NCI-H1694 (cell line): ENCODE data around the gene RASEF.
"Not testable (repeated sequence)": the region's sequence is repeated elsewhere in the genome, so short reads cannot be mapped to it uniquely, and the experiment has no call there.

Experiments used
- DNase-seq: peaks from one replicate; lab custom pipeline; 2025; lab: John Stamatoyannopoulos, UW

The RASEF gene

DNA sequence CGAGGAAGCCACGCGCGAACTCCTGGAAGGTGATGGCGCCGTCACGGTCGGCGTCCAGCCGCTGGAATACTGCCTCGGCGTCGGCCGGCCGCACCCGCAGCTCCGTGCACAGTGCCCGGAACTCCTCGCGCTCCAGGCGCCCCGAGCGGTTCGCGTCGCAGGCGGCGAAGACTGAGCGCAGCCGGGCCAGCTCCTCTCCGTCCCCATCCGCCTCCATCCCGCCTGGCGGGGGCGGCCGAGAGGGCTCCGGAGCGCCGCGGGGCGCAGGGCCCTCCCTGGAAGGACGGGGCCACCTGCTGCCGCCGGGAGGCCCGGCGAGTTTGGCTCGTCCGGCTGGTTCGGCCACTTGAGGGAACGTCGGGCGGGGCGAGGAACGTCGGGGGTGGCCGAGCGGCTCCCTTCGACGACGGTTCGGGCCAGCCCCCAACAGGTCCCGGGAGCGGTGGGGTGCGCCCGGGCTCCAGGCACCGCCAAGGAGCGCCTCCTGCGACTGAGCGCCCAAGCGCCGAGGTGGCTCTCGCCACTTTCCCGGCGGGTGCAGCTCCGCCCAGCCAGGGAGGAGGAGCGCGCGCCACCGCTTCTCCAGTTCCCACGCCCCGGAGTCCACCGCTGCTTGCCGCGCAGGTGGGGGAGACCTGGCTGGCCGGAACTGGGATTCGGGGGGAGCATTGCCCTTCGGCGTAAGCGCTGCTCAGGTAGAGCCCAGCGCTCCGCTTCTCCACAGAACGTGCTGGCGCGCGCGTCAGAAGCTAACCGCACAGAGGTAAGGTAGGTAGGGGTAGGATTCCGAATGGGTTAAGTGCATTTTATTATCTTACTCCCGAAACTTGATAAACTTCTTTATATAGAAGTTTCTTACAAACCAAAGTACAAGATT lies at the start of gene RASEF:
Gene RASEF, minus strand, starts transcription at position 492 of the 877 bp plus-strand sequence. Its CDS starts 275 bp downstream, at position 217.
- no peak for DNase-seq

DNA sequence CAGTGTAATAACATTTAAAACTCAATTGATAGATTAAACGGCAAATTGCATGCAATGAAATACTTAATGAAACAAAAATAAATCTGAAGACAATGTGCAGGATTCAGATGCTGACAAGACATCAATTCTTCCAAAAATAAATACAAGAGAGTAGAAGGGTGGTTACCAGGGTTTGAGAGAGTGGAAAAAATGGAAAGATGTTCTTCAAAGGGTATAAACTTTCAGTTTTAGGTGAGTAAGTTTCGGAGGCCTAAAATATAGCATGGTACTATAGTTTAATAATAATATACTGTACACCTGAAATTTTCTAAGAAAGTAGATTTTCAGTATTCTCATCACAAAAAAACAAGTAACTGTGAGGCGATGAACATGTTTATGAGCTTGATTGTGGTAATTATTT lies 48.2 kb upstream of the RASEF start:
- no peak for DNase-seq

DNA sequence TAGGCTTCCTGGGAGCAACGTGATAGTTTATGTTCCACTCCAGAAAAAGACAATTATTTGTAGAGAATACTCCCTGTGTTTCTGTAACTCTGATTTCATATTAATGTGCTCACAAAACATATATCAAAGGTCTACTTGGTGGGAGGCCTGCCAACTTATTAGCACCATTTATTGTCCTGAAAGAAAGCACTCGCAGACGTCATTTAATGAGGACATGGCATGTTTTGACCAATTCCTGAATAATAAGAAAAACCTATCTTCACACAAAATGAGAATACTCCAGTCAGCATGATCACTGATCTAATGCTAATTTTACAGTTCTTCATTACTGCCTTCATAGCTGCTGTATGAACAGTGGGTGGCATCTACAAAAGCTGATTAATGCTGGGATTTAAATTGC lies 46.4 kb upstream of the RASEF start:
- DNase-seq, result no peak

DNA sequence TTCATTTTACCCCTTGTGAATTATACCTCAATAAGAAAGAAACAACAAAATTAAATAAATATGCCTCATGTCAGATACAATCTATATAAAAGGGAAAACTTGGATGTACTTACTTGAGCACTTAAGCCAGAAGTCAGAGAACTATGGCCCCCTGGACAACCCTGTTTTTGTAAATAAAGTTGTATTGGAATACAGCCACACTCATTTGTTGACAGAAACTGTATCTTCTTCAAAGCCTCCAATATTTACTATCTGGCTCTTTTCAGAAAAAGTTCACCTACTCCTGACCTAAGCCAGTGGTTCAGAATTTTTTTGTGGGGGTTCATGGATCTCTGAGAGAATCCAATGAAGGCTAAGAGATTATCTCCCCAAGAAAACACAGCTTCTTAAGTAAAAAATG lies 45.3 kb upstream of the RASEF start:
- no peak for DNase-seq

DNA sequence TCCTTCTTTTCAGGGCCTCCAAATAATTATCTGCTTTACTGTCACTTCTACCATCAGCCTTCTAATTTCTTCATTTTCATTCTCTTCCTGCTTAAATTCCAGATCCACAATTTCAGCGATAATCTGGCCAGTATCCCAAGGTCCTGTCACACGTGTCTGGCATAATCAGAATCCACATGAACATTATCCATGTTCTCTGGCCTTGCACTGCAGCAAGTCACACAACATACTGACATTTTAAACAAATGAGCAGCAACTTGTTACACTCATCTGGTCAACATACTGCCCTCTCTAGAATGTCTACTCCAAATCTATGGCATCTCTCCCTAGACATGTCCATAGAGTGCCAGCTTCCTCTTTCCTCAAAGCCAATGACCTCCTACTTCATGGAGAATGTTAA lies 43.8 kb upstream of the RASEF start:
- DNase-seq, result no peak

DNA sequence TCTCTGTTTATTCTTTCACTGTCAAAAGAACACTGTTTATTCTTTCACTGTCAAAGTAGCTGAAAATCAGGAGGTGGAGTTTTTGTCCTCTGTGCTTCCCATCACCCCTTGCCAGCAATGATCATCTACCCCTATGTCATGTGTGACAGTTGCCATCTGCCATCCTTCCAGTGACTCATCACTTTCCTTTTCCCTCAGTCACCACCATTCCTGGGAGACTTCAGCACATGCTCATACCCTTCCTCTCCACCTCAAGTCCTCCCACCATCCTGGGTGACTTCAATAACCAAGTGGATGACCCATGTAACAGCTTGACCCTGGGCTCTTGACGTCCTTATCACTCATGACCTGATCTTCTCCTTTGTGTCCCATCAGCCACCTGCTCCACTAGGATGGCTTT lies 43.3 kb upstream of the RASEF start:
- peak; percentile 37 for DNase-seq

DNA sequence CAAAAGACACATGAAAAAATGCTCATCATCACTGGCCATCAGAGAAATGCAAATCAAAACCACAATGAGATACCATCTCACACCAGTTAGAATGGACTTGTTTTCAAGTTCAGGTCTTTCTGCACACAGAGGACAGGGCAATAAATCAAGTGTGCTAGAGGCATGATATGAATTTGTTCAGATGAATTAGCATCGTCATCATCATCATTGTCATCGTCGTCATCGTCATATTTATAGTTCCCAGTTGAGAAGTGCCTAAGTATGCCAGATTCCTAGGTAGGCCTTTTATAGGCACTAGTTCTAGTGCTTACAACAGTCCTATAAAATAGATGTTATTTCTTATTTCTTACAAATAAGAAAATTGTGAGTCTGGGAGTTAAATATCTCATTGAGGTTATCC lies 34.7 kb upstream of the RASEF start:
- no peak for DNase-seq

DNA sequence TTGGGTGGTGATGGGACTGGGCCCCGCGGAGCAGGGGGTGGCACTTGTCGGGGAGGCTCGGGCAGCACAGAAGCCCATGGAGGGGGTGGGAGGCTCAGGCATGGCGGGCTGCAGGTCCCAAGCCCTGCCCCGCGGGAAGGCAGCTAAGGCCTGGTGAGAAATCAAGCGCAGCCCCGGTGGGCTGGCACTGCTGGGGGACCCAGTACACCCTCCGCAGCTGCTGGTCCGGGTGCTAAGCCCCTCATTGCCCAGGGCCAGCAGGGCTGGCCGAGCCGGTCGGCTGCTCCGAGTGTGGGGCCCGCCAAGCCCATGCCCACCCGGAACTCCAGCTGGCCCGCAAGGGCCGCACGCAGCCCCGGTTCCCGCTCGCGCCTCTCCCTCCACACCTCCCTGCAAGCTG lies 30.4 kb upstream of the RASEF start:
- not testable (repeated sequence) for DNase-seq

DNA sequence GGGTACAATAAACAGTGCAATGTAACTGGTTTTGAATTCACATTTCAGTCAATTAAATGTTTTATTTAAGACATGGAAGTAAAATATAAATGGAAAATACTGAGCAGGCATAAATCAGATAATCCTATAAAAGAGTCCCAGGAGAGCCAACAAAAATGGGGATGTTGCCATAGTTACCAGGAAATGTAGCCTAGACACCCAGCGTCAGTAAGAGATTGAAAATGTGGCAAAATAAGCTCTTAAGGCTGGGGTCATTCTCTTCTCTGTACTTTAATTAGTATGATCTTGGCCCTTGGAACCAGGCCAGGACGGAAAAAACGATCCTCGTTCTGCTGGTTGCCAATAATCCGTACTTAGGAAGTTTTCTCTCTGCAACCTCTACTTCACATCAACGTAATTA lies 18.9 kb upstream of the RASEF start:
- DNase-seq, result no peak

DNA sequence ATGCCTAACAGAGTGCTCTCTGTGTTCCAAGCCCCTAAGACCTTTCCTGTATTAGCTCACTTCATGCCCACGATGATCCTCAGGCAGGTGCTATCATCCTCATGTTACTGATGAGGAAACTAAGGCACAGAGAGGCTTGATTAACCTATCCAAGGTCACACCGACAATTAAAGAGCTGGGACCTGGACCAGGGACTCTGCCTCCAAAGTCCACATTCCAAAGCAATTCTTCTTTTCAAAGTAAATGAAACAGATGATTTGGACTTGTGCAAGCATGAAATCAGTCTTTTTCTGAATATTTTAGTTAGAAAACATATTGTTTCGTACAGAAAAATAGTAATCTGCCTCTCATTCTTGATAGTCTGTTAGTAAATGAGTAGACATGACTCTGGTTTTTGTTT lies 18.1 kb upstream of the RASEF start:
- no peak for DNase-seq

DNA sequence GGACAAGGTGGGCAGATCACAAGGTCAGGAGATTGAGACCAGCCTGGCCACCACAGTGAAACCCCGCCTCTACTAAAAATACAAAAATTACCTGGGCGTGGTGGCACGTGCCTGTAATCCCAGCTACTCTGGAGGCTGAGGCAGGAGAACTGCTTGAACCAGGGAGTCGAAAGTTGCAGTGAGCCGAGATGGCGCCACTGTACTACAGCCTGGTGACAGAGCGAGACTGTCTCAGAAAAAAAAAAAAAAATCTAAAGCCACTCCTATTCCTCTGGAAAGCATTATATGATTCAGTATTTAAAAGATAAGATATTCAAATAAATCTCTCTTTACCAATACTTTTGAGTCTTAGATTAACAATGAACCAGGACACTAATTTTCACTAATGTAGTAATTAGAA lies 13.0 kb upstream of the RASEF start:
- DNase-seq, result not testable (repeated sequence)

DNA sequence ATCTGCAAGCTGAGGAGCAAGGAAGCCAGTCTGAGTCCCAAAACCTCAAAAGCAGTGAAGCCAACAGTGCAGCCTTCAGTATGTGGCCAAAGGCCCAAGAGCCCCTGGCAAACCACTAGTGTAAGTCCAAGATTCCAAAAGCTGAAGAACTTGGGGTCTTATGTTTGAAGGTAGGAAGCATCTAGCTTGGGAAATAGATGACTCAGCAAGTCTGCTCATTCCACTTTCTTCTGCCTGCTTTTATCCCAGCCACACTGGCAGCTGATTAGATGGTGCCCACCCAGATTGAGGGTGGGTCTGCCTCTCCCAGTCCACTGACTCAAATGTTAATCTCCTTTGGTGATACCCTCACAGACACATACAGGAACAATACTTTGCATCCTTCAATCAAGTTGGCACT lies 9.6 kb upstream of the RASEF start:
- DNase-seq, result not testable (repeated sequence)

DNA sequence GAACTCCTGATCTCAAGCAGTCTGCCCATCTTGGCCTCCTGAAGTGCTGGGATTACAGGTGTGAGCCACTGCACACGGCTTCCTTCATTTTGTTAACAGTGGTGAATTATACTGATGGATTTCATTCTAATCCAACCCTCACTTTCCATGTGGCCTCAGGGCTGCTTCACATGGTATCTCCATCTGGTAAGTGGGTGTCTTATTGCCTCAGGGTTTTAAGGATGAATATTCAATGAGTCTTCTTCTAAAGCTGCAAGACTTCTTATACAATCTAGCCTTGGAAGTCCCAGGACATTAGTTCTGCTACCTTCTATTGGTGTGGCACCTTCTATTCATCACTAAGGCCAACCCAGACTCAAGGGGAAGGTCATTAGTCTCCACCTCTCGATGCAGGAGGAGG lies 8.7 kb upstream of the RASEF start:
- no peak for DNase-seq

DNA sequence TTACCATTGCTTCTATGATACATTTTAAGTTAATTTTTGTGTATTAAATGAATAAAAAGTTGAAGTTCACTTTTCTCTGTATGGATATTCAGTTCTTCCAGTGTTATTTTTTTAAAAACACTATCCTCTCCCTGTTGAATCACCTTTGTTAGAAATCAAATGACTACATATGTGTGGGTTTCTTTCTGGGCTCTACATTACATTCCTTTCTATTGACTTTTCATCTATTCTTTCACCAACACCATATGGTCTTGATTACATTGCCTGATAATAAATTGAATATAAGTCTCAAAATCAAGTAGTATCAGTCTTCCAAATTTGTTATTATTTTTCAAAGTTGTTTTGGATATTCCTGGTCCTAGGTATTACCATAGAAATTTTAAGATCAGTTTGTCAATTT lies 7.3 kb upstream of the RASEF start:
- DNase-seq, result no peak

DNA sequence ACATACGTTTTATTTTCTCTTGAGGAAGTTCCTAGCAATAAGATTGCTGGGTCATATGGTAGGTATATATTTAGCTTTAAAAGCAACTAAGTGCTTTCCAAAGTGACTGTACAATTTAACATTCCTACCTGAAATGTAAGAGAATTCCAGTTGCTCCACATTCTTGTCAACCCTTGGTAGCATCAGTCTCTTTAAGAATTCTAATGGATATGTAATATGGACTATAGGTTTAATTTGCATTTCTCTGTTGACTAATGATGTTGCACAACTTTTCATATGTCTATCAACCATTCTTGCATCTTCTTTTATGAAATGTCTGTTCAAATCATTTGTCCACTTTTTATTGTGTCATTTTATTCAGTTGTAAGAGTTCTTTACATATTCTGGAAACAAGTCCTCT lies 6.7 kb upstream of the RASEF start:
- DNase-seq, result no peak

DNA sequence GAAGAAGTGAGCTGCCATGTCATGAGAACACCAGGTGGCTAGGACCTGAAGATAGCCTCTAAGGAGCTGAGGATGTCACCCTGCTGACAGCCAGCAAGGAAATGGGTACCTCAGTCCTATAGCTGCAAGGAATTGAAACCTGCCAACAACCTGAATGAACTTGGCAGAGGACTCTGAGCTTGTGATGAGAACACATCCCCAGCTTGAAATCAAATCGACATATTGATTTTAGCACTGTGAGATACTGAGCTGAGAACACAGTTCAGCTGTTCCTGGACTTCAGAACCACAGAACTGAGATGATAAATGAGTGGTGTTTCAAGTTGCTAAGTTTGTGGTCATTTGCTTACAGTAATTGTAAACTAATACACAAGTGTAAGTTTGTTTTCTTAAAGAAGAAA lies 5.5 kb upstream of the RASEF start:
- no peak for DNase-seq

DNA sequence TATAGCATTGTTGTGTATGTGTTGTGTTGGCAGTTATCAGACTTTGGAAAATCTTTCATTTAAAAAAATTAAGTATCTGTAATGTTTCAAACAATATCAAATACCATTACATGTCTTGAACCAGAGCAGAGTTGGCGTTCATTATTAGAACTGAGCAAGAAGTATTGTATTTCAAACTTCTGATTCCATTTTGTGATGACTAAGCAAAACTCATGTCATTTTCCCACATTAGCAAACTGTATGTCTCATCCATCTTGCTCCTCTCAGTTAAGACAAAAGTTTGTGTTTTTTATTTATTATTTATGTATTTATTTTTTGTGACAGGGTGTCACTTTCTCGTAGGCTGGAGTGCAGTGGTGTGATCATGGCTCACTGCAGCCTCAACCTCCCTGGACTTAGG lies 4.6 kb upstream of the RASEF start:
- no peak for DNase-seq

DNA sequence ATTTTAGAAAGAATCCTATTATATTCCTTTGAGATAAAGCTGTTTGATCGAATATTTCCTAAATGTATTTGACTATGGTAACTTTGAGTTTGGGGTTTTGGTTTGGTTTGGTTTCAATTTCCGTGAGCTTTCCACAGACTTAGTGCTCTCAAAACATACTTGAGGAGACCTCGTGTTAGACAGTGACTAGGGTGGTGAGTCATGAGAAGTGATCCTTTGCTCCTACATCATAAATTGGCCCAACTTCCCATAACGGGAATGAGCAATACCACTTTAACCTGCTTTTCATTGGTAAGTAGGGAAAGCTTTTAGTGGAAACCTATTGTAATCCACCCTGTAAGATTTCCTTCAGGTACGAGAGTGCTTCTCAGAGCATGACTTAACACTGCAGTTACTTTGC lies 3.8 kb upstream of the RASEF start:
- no peak for DNase-seq

DNA sequence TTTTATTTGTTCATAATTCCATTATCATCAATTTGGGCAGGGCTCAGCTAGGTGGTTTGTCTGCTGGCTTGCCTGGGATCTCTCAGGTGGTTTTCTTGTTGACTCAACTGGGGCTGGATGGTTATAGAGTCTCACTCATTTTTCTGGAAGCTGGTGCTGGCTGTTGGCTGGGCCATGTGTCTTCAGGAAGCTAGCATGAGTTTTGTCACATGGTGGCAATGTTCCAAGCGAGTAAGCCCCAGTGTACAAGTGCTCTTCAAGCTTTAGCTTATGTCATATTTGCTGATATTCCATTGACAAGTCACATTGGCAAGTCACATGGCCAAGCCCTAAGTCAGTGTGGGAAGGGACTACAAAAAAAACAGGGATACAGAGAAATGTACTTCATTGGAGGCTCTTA lies 2.3 kb upstream of the RASEF start:
- no peak for DNase-seq

DNA sequence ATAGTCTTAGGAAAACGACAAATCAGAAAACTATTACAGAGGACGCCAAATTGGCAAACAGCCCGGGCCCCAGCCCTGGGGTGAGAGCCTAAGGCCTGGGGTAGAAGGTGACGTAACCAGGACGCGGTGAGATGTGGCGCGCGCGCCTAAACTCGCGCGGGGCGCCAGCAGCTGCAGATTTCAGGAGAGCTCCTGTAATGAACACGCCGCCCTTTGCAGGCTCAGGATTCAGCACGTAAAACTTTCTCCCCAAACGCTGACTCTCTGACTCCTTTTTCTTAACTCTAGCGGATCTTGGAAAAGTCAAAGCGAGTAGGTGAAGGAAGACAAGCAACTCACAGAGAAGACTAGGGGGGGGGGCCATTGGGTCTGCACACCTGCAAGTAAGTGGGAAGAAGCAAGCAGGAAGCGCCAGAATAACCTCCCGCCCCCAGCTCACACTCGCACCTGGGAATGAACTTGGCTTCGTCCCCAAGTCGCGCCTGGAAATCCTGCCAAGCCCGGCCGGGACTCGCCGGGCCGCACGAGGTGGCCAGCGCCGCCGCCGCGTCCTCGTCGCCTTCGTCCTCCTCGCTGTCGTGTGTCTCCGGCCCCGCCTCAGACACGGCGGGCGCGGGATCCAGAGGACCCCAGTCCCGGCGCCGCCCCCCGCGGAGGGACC lies 822 bp downstream of the RASEF start:
- DNase-seq, result peak; percentile 28

DNA sequence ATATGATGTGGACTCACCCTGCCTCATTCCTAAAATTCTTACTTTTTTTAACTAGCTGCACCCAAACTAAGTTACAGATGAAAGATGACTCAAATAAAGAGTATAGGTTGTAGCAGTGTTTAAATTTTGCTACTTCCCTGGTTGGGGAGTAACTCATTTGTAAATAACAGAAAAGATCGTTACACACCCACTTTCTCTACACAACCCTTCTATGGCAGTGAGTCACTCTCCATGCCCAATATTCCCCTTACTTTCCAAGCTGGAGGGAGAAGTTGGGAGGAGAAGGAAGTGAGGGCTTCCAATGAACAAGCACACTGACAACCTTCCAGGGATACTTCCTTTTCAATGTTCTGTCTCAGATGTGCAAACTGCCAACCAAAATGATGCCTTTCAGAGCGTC lies 1.9 kb downstream of the RASEF start:
- DNase-seq, result no peak

DNA sequence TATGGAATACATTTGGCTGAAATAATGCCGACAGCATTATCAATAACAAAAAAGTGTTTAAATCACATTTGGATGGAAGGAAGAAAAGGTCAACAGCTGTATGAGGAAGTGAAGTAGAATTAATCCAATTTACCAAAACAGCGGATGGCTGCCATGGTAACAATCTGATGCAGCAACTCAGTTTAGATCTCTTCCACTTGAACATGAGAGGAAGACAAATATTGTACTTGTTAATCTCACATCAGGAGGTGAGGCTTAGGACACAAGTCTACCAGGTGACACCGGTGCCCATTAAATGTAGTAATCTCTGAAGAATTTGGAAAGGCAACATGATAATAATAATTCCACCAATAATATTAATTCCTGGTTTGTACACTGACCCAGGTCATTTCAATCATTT lies 2.4 kb downstream of the RASEF start:
- no peak for DNase-seq

DNA sequence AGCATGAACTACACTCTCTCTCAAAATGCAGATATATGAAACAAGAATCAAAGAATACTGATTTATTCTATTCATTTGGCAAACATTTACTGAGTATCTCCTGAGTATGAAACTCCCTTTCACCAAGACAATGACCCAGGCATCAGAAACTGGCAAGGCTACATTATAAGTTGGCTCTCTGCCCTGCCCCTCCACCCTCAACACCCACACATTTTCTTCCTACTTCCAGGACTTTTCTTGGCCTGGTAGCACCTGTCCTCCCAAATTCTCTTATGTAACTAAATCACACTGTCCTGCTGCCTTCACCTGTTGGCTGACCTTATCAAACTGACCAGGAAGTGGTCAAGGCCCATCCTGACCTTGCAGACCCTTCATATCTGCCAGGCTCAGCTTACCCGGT lies 3.5 kb downstream of the RASEF start:
- DNase-seq, result no peak

DNA sequence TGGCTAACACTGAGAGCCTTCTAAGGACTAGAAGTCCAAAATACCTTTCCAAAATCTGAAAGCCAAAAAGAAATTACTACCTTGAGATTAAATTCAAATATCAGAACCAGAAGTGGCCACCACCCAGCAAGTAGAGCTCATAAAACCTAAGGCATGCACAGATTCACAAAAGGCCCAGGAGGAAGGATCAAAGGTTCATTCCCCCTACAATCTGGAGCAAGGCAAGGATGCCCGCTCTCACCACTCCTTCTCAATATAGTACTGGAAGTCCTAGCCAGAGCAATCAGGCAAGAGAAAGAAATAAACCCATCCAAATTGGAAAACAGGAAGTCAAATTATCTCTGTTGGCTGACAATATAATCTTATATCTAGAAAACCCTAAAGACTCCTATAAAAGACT lies 6.0 kb downstream of the RASEF start:
- DNase-seq, result no peak
